Stomach smooth muscle (tissue), 2 donors: Measurements from ENCODE around the gene DLG3.

ENCODE experiments used
- H3K27ac ChIP-seq: one replicate; pipeline ENCODE4 v1.7.0; 2013; ENCODE audit warnings: mild to moderate bottlenecking, low read length, inconsistent platforms
- H3K27me3 ChIP-seq, 2 donors: one replicate each; pipeline ENCODE4 v1.7.0; 2013; ENCODE audit warnings: low read length in 2 of 2; ENCODE audit not compliant: insufficient read depth in 2 of 2, control insufficient read depth in 1 of 2
- H3K36me3 ChIP-seq, 2 donors: one replicate each; pipeline ENCODE4 v1.7.0; 2013; ENCODE audit warnings: low read length in 2 of 2; ENCODE audit not compliant: control insufficient read depth in 2 of 2, insufficient read depth in 2 of 2
- H3K4me1 ChIP-seq: one replicate; pipeline ENCODE4 v1.7.0; 2013; ENCODE audit warnings: low read length; ENCODE audit not compliant: control insufficient read depth, insufficient read depth
- H3K4me3 ChIP-seq, 2 donors: one replicate each; pipeline ENCODE4 v1.7.0; 2013; ENCODE audit warnings: low read length in 2 of 2
- H3K9ac ChIP-seq, 2 donors: one replicate each; pipeline ENCODE4 v1.7.0; 2013; ENCODE audit warnings: low read length in 2 of 2, mild to moderate bottlenecking in 1 of 2
- H3K9me3 ChIP-seq, 2 donors: one replicate each; pipeline ENCODE4 v1.7.0; 2013; ENCODE audit warnings: low read length in 2 of 2; ENCODE audit not compliant: control insufficient read depth in 2 of 2
- donor health status: healthy.
- donor health status: Pancreatic carcinoma.

The DLG3 gene

GRCh38 chrX:70437921-70438665 is 6.5 kb upstream of the DLG3 start:
- Histone ChIP-seq H3K27ac (no peak overlapping the region), H3K9me3 (no peaks in the 10 kb centered on the region), H3K4me1 (peaks cover 10% of the 10 kb centered on the region), H3K9ac (no peak overlapping the region), H3K4me3 (no peak overlapping the region), H3K27me3 (peaks cover 0 to 21% of the 10 kb centered on the region in 2 donors), H3K36me3 (no peaks in the 10 kb centered on the region)

- Histone ChIP-seq H3K9me3 (no peaks in the 10 kb centered on the region), H3K27me3 (peaks cover 0 to 23% of the 10 kb centered on the region in 2 donors), H3K4me1 (peaks cover 8% of the 10 kb centered on the region), H3K36me3 (no peaks in the 10 kb centered on the region), H3K27ac (no peak overlapping the region), H3K4me3 (no peak overlapping the region), H3K9ac (no peak overlapping the region)
Measured at GRCh38 chrX:70439016-70439415, 5.6 kb upstream of the DLG3 start.

GRCh38 chrX:70442224-70442623 is 2.4 kb upstream of the DLG3 start:
- Histone ChIP-seq H3K36me3 (no peaks in the 10 kb centered on the region), H3K27me3 (peaks cover 0 to 23% of the 10 kb centered on the region in 2 donors), H3K4me3 (no peak overlapping the region), H3K9me3 (no peaks in the 10 kb centered on the region), H3K9ac (no peak overlapping the region), H3K4me1 (peaks cover 11% of the 10 kb centered on the region), H3K27ac (no peak overlapping the region)

GRCh38 chrX:70444946-70445656 is 466 bp downstream of the DLG3 start:
- Histone ChIP-seq H3K36me3 (no peaks in the 10 kb centered on the region), H3K4me3 (peak overlapping the region in 1 of 2 donors; percentile 61), H3K27ac (no peak overlapping the region), H3K9me3 (no peaks in the 10 kb centered on the region), H3K27me3 (peaks cover 0 to 14% of the 10 kb centered on the region in 2 donors), H3K9ac (no peak overlapping the region), H3K4me1 (peaks cover 11% of the 10 kb centered on the region)

GRCh38 chrX:70445951-70446350 is 1.3 kb downstream of the DLG3 start:
- no peak overlapping the region for H3K27ac ChIP-seq
- H3K4me1 ChIP-seq: peaks cover 11% of the 10 kb centered on the region
- H3K9ac ChIP-seq: no peak overlapping the region
- H3K27me3 ChIP-seq: peaks cover 0 to 14% of the 10 kb centered on the region in 2 donors
- H3K36me3 ChIP-seq: no peaks in the 10 kb centered on the region
- no peak overlapping the region for H3K4me3 ChIP-seq
- H3K9me3 ChIP-seq: no peaks in the 10 kb centered on the region

GRCh38 chrX:70446380-70447350 is 2.0 kb downstream of the DLG3 start:
- H3K4me3 ChIP-seq: no peak overlapping the region
- no peaks in the 10 kb centered on the region for H3K9me3 ChIP-seq
- no peaks in the 10 kb centered on the region for H3K36me3 ChIP-seq
- no peak overlapping the region for H3K9ac ChIP-seq
- peaks cover 12% of the 10 kb centered on the region for H3K4me1 ChIP-seq
- no peak overlapping the region for H3K27ac ChIP-seq
- peaks cover 0 to 12% of the 10 kb centered on the region in 2 donors for H3K27me3 ChIP-seq

- Histone ChIP-seq H3K9me3 (no peaks in the 10 kb centered on the region), H3K4me3 (no peak overlapping the region), H3K9ac (no peak overlapping the region), H3K27me3 (peaks cover 0 to 11% of the 10 kb centered on the region in 2 donors), H3K4me1 (peaks cover 27% of the 10 kb centered on the region), H3K27ac (no peak overlapping the region), H3K36me3 (no peaks in the 10 kb centered on the region)
Measured at GRCh38 chrX:70449457-70449966, 4.9 kb downstream of the DLG3 start.

GRCh38 chrX:70452143-70452733 is 7.6 kb downstream of the DLG3 start:
- no peaks in the 10 kb centered on the region for H3K36me3 ChIP-seq
- peaks cover 0 to 5% of the 10 kb centered on the region in 2 donors for H3K27me3 ChIP-seq
- no peaks in the 10 kb centered on the region for H3K9me3 ChIP-seq
- no peak overlapping the region for H3K27ac ChIP-seq
- H3K4me3 ChIP-seq: peak overlapping the region; percentile 65 to 74
- H3K9ac ChIP-seq: peak overlapping the region; percentile 48 to 68
- peaks cover 23% of the 10 kb centered on the region for H3K4me1 ChIP-seq

- Histone ChIP-seq H3K27ac (no peak overlapping the region), H3K4me3 (peak overlapping the region; percentile 65 to 74), H3K4me1 (peaks cover 24% of the 10 kb centered on the region), H3K9ac (peak overlapping the region; percentile 48 to 68), H3K36me3 (no peaks in the 10 kb centered on the region), H3K27me3 (peaks cover 0 to 5% of the 10 kb centered on the region in 2 donors), H3K9me3 (no peaks in the 10 kb centered on the region)
Measured at GRCh38 chrX:70453024-70453618, 8.5 kb downstream of the DLG3 start.
